T-cell (primary cell): ENCODE data around the gene P3H1. TPM values are rescaled to one million over a fixed set of nuclear protein-coding genes. Genes with fewer than 3 reads are reported as not detected.

Experiments
- ATAC-seq, 4 experiments: fragments of 200-7000 bp in 3 of 4; fragments of 150-1000 bp in 1 of 4; cut with Tn5 transposase; replicated peaks in 1 of 4; 1 replicate in 3 of 4; 2 replicates in 1 of 4; pipeline ENCODE4 v1.10.0; 2021; ENCODE audit warnings: moderate library complexity in 3 of 4, mild to moderate bottlenecking in 2 of 4, moderate number of reproducible peaks in 1 of 4
- CTCF ChIA-PET, 2 donors: fragments of 300-600 bp; sonication (Branson Sonifier 250); formaldehyde crosslinking; loops; one replicate each; lab custom pipeline; 2022; ENCODE audit warnings: antibody characterized with exemption in 2 of 2; lab: Charles Lee
- POLR2A ChIA-PET, 2 donors: fragments of 300-600 bp; sonication (Branson Sonifier 250); formaldehyde crosslinking; loops; one replicate each; lab custom pipeline; 2022; ENCODE audit warnings: antibody characterized with exemption in 2 of 2; lab: Charles Lee
- DNase-seq, 35 experiments: peaks; one replicate each; pipeline versions ENCODE4 v3.0.0 to v3.0.0-alpha.2; 2013 to 2023
- H3K27ac ChIP-seq: one replicate; pipeline ENCODE4 v1.5.1; 2013; ENCODE audit warnings: low read length
- H3K27me3 ChIP-seq, 2 experiments: replicated peaks in 1 of 2; 1 replicate in 1 of 2; 2 replicates in 1 of 2; pipeline versions ENCODE4 v1.6.1 to v1.7.0; 2013; ENCODE audit warnings: low read length in 1 of 2, mixed read lengths in 1 of 2; ENCODE audit not compliant: control insufficient read depth in 2 of 2, insufficient read depth in 2 of 2; ENCODE audit errors: extremely low read depth in 1 of 2
- H3K36me3 ChIP-seq, 2 donors: 1 replicate in 1 of 2; 2 replicates in 1 of 2; pipeline versions ENCODE4 v1.6.1 to v1.7.0; 2013; ENCODE audit warnings: low read length in 1 of 2; ENCODE audit not compliant: control insufficient read depth in 2 of 2, insufficient read depth in 1 of 2; ENCODE audit errors: extremely low read depth in 1 of 2
- H3K4me1 ChIP-seq, 2 experiments: 1 replicate in 1 of 2; 2 replicates in 1 of 2; pipeline versions ENCODE4 v1.6.1 to v1.7.0; 2013; ENCODE audit warnings: low read length in 2 of 2, mixed read lengths in 1 of 2; ENCODE audit not compliant: insufficient read depth in 2 of 2, control insufficient read depth in 1 of 2; ENCODE audit errors: extremely low read depth in 1 of 2
- H3K4me3 ChIP-seq, 2 donors: 1 replicate in 1 of 2; 2 replicates in 1 of 2; pipeline versions ENCODE4 v1.5.1 to v1.7.0; 2013; ENCODE audit warnings: mild to moderate bottlenecking in 2 of 2, low read length in 1 of 2, moderate library complexity in 1 of 2; ENCODE audit not compliant: control insufficient read depth in 1 of 2; ENCODE audit errors: extremely low read depth in 1 of 2
- H3K9me3 ChIP-seq: 2 replicates; pipeline ENCODE4 v1.7.0; 2013
- H3K27ac Mint-ChIP-seq, 2 donors: one replicate each; pipeline ENCODE4 v1.8.0; 2020 to 2021; ENCODE audit warnings: mild to moderate bottlenecking in 2 of 2, mixed read lengths in 2 of 2
- H3K27me3 Mint-ChIP-seq, 2 donors: one replicate each; pipeline ENCODE4 v1.8.0; 2021 to 2022; ENCODE audit warnings: mixed read lengths in 2 of 2
- H3K36me3 Mint-ChIP-seq: one replicate; pipeline ENCODE4 v1.8.0; 2021; ENCODE audit warnings: mixed read lengths
- H3K4me1 Mint-ChIP-seq, 3 donors: one replicate each; pipeline ENCODE4 v1.8.0; 2020 to 2022; ENCODE audit warnings: mixed read lengths in 3 of 3, mild to moderate bottlenecking in 1 of 3
- H3K4me3 Mint-ChIP-seq, 3 donors: one replicate each; pipeline ENCODE4 v1.8.0; 2020 to 2022; ENCODE audit warnings: mild to moderate bottlenecking in 3 of 3, mixed read lengths in 3 of 3, moderate library complexity in 3 of 3
- H3K9me3 Mint-ChIP-seq, 3 donors: one replicate each; pipeline ENCODE4 v1.8.0; 2020 to 2022; ENCODE audit warnings: mixed read lengths in 3 of 3
- WGBS: methylation state at CpG from one replicate; pipeline ENCODE4 v1.1.5; 2013; ENCODE audit warnings: missing lambda C conversion rate; ENCODE audit not compliant: insufficient coverage; 5-methylcytosine and 5-hydroxymethylcytosine counted together
- total RNA-seq, 35 experiments: library from RNA in 6 of 35; stranded (reverse) in 6 of 35; fragments of 120-200 nt in 1 of 35; gene quantifications; one replicate each; pipeline versions ENCODE4 v1.2.1 to v1.2.4 and lab custom pipeline; 2013 to 2026

P3H1 gene
- total RNA-seq, 5 donors from 2014 or later (not counting 1 experiment from before 2014, with no cell fraction given), result 23.5 to 62.9 (median 58.3) TPM

DNA sequence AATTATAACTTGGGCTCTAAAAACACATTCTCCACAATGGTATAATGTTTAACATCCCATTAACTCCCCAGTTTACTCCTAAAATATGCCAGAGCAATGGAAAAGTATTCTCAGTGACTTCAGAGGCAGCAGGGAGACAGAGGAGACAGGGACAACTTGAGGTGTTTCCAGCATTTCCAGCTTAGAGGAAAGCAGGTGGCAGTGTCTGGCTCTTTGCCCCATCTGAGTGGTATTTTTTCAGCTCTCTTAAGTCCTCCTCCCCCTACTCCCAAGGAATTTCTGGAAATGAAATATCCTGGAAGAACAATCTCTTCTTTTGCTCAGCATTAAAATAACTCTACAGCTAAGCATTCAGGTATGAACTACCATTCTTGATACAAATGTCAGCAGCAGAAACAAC is 39.3 kb upstream of the P3H1 start:
- Histone ChIP-seq H3K4me1 (peaks cover 4 to 12% of the 10 kb centered on the region in 2 experiments), H3K27me3 (peaks cover 0 to 3% of the 10 kb centered on the region in 2 experiments), H3K27ac (no peak overlapping the region), H3K9me3 (no peaks in the 10 kb centered on the region), H3K36me3 (peaks cover 0 to 7% of the 10 kb centered on the region in 2 donors), H3K4me3 (no peak overlapping the region)
- no peaks in the 10 kb centered on the region for H3K27me3 Mint-ChIP-seq
- H3K36me3 Mint-ChIP-seq, result peaks cover 31% of the 10 kb centered on the region
- H3K4me3 Mint-ChIP-seq, result no peak overlapping the region
- ChIA-PET POLR2A (no interaction called here), CTCF (no interaction called here)
- peaks cover 11 to 14% (median 12%) of the 10 kb centered on the region in 3 donors for H3K4me1 Mint-ChIP-seq
- ATAC-seq, result no peak
- no peak for DNase-seq
- H3K27ac Mint-ChIP-seq, result no peak overlapping the region
- H3K9me3 Mint-ChIP-seq, result no peaks in the 10 kb centered on the region

DNA sequence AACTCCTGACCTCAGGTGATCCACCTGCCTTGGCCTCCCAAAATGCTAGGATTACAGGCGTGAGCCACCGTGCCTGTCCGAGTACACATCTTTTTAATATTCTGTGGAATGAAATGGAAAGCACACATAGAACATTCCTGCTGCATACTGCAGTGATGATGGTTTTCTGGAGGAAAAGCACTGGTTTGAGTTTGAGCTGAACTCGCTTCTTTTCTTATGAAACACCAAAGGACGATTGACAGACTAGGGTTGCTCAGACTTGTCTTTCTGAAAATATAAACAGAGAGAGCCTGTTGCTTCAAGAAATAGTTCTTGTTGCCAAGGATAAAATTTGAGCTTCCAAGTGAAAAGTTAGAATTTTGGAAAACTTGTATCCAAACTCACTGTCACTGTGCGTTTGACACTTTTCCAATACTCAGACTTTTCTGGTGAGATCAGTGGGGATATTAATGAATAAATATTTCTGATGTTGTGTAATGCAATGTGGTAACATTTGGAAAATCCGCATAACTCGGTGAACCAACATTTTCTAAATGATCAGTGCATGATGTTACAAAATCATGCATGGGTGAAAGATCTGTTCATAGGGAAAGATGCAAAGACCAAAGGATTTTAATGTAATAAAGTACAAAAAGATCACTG is 35.1 kb upstream of the P3H1 start:
- Histone ChIP-seq H3K27me3 (peaks cover 0 to 3% of the 10 kb centered on the region in 2 experiments), H3K4me1 (peaks cover 0 to 5% of the 10 kb centered on the region in 2 experiments), H3K36me3 (no peaks in the 10 kb centered on the region), H3K27ac (no peak overlapping the region), H3K4me3 (no peak overlapping the region), H3K9me3 (no peaks in the 10 kb centered on the region)
- H3K27ac Mint-ChIP-seq, result no peak overlapping the region
- CTCF ChIA-PET, result no interaction called here
- no peak for DNase-seq
- ATAC-seq, result no peak
- POLR2A ChIA-PET, result interaction anchor here in 1 of 2 donors (0.7 kb wide), 1 partner anchor 48 kb away, joined by 5 read pairs; no protein-coding TSS in a partner anchor
- H3K27me3 Mint-ChIP-seq, result no peaks in the 10 kb centered on the region
- no peak overlapping the region for H3K4me3 Mint-ChIP-seq
- peaks cover 23% of the 10 kb centered on the region for H3K36me3 Mint-ChIP-seq
- H3K9me3 Mint-ChIP-seq, result no peaks in the 10 kb centered on the region
- WGBS, result 100% methylated on average over 4 of the region's 8 CpGs
- peaks cover 3 to 4% (median 3%) of the 10 kb centered on the region in 3 donors for H3K4me1 Mint-ChIP-seq

DNA sequence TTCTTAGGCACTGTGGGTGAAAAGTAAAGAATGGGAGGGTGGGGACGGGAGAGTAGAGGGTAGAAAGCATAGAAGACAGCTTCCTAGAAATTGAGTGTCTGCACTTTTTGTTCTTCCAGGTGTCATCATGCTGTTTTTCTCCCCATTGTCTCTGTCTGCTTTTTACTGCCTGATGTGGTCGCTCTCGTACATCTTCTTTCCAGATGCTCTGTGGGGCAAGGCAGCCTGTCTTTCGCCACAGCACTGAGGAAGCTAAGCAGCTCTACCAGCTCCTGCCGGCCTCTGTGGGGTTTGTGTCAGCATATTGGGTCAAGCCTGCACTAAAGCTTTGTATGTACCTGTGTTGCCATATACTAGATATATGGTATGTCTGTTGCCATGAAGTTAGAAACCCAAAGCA is 31.2 kb upstream of the P3H1 start:
- WGBS, result 53% methylated on average over 4 of the region's 5 CpGs
- no peak overlapping the region for H3K4me3 Mint-ChIP-seq
- ATAC-seq (no peak), DNase-seq (no peak)
- Histone ChIP-seq H3K36me3 (no peaks in the 10 kb centered on the region), H3K27ac (no peak overlapping the region), H3K27me3 (no peaks in the 10 kb centered on the region), H3K4me3 (no peak overlapping the region), H3K9me3 (no peaks in the 10 kb centered on the region), H3K4me1 (no peaks in the 10 kb centered on the region)
- H3K36me3 Mint-ChIP-seq, result no peaks in the 10 kb centered on the region
- H3K4me1 Mint-ChIP-seq, result no peaks in the 10 kb centered on the region
- POLR2A ChIA-PET, result no interaction called here
- no peaks in the 10 kb centered on the region for H3K27me3 Mint-ChIP-seq
- no peaks in the 10 kb centered on the region for H3K9me3 Mint-ChIP-seq
- H3K27ac Mint-ChIP-seq, result no peak overlapping the region
- CTCF ChIA-PET, result no interaction called here

DNA sequence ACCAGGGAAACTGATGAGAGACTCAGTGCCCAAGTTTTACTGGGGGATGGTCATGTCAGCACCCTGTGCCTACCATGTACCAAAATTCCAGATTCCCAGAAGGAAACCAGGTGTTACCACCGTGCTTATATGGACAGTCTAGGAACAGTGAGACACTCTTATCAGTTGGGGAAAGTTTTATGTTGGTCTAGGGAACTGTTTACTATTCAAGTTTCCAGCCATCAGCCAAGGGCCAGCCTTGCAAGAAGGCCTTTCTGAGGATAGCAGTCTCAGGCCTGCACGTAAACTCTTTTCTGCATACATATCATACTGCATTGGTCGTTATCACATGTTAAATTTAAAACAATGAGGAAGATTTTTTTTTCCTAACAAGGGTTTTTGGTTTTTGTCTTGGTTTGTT is 30.6 kb upstream of the P3H1 start:
- H3K4me1 ChIP-seq, result no peaks in the 10 kb centered on the region
- H3K4me3 ChIP-seq, result no peak overlapping the region
- WGBS, result 83% methylated on average over 1 of the region's 3 CpGs
- no peaks in the 10 kb centered on the region for H3K27me3 ChIP-seq
- DNase-seq (no peak), ATAC-seq (no peak)
- Mint-ChIP-seq H3K4me1 (no peaks in the 10 kb centered on the region), H3K9me3 (no peaks in the 10 kb centered on the region), H3K4me3 (no peak overlapping the region), H3K27ac (no peak overlapping the region), H3K27me3 (no peaks in the 10 kb centered on the region), H3K36me3 (no peaks in the 10 kb centered on the region)
- CTCF ChIA-PET, result no interaction called here
- H3K36me3 ChIP-seq, result no peaks in the 10 kb centered on the region
- POLR2A ChIA-PET, result no interaction called here
- H3K27ac ChIP-seq, result no peak overlapping the region
- no peaks in the 10 kb centered on the region for H3K9me3 ChIP-seq

DNA sequence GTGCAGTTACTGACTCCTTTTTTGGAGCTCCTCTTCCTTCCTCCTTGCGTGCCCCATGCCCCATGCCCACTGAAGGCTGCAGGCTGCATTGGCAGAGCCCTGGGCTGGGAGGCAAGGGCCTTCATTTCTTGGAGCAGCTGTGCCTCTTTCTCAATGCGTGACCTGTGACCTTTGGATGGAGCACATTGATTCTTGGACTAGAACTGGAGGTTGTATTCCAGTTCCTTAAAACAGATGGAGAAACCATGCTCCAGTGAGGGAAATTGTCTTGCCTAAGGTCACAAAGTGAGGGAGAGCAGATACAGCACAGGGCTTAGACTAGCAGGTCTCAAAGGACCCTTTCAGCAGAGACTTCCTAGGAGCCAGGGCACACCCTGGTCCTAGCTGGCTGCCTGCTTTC is 27.0 kb upstream of the P3H1 start:
- H3K27ac Mint-ChIP-seq, result no peak overlapping the region
- Histone ChIP-seq H3K9me3 (no peaks in the 10 kb centered on the region), H3K4me1 (no peaks in the 10 kb centered on the region), H3K27me3 (no peaks in the 10 kb centered on the region), H3K36me3 (no peaks in the 10 kb centered on the region), H3K27ac (no peak overlapping the region), H3K4me3 (no peak overlapping the region)
- no peak overlapping the region for H3K4me3 Mint-ChIP-seq
- WGBS, result 93% methylated on average over 2 of the region's 2 CpGs
- ATAC-seq (no peak), DNase-seq (no peak)
- ChIA-PET POLR2A (interaction anchor here in 1 of 2 donors (0.6 kb wide), 1 partner anchor 592 kb away, joined by 3 read pairs; no protein-coding TSS in a partner anchor), CTCF (no interaction called here)
- H3K27me3 Mint-ChIP-seq, result no peaks in the 10 kb centered on the region
- H3K9me3 Mint-ChIP-seq, result no peaks in the 10 kb centered on the region
- no peaks in the 10 kb centered on the region for H3K4me1 Mint-ChIP-seq
- no peaks in the 10 kb centered on the region for H3K36me3 Mint-ChIP-seq

DNA sequence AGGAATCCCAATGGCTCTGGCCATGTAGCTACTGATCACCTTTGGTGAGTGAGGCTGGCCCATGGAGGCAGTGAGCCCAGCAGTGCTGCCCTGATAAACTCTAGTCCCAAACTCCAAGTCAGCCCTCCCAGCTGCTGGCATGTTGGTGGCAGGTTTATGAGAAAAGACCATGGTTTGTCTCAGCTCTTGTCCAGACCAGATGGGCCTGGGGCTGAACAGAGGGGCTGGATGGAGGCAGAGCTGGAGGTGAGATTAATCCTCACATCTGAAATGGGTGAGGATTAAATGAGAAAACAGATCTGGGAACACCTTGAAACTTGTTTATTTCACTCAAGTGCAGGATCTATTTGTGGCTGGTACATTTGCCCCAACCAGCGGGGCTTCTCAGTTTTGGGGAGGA is 21.2 kb upstream of the P3H1 start:
- H3K4me1 ChIP-seq, result peaks cover 2 to 15% of the 10 kb centered on the region in 2 experiments
- no peaks in the 10 kb centered on the region for H3K9me3 ChIP-seq
- Mint-ChIP-seq H3K27me3 (no peaks in the 10 kb centered on the region), H3K27ac (no peak overlapping the region), H3K4me1 (peaks cover 14 to 20% (median 16%) of the 10 kb centered on the region in 3 donors), H3K4me3 (no peak overlapping the region), H3K9me3 (no peaks in the 10 kb centered on the region), H3K36me3 (no peaks in the 10 kb centered on the region)
- no peak for ATAC-seq
- H3K27me3 ChIP-seq, result peaks cover 0 to 4% of the 10 kb centered on the region in 2 experiments
- H3K36me3 ChIP-seq, result peaks cover 0 to under 1% of the 10 kb centered on the region in 2 donors
- H3K4me3 ChIP-seq, result no peak overlapping the region
- ChIA-PET POLR2A (no interaction called here), CTCF (interaction anchor here in 1 of 2 donors (0.6 kb wide), 1 partner anchor 9 kb away, joined by 3 read pairs; no protein-coding TSS in a partner anchor)
- DNase-seq, result no peak
- WGBS, result 100% methylated on average over 1 of the region's 1 CpG
- no peak overlapping the region for H3K27ac ChIP-seq
